Left renal pelvis (tissue), 4 donors: ENCODE results near the gene CTRL. TPM values are rescaled to one million over a fixed set of nuclear protein-coding genes. Genes with fewer than 3 reads are reported as not detected.
"Not testable (repeated sequence)": the region's sequence is repeated elsewhere in the genome, so short reads cannot be mapped to it uniquely, and the experiment has no call there.

Source experiments
- DNase-seq, 4 donors: peaks; one replicate each; pipeline ENCODE4 v3.0.0-alpha.2; 2013; ENCODE audit warnings: low read depth in 4 of 4, low spot score in 3 of 4
- polyA plus RNA-seq, 4 donors: library from polyadenylated mRNA; unstranded; fragments of 120-200 nt; gene quantifications; one replicate each; pipeline ENCODE4 v1.2.1, GENCODE V29; 2013; ENCODE audit not compliant: insufficient read length in 4 of 4

Gene CTRL
- polyA plus RNA-seq, 4 donors, result 2.4 to 9.4 (median 5.6) TPM

DNA sequence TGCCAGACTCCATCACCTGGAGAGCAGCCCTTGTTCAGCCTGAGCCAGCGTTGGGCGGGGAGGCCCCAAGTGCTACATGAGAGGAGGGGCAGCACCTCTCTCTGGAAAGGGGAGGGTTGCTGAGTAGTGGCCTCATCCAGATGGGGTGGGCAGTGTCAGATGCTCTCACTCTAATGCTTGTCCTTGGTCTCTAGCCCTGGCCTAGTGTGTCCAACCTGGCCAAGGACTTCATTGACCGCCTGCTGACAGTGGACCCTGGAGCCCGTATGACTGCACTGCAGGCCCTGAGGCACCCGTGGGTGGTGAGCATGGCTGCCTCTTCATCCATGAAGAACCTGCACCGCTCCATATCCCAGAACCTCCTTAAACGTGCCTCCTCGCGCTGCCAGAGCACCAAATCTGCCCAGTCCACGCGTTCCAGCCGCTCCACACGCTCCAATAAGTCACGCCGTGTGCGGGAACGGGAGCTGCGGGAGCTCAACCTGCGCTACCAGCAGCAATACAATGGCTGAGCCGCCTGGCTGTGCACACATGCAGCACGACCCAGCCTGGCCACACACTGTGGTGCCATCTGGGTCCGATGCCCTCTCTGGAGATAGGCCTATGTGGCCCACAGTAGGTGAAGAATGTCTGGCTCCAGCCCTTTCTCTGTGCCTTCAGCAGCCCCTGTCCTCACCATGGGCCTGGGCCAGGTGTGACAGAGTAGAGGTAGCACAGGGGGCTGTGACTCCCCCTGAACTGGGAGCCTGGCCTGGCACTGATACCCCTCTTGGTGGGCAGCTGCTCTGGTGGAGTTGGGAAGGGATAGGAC, 4.3 kb downstream of the CTRL start:
- no peak for DNase-seq

DNA sequence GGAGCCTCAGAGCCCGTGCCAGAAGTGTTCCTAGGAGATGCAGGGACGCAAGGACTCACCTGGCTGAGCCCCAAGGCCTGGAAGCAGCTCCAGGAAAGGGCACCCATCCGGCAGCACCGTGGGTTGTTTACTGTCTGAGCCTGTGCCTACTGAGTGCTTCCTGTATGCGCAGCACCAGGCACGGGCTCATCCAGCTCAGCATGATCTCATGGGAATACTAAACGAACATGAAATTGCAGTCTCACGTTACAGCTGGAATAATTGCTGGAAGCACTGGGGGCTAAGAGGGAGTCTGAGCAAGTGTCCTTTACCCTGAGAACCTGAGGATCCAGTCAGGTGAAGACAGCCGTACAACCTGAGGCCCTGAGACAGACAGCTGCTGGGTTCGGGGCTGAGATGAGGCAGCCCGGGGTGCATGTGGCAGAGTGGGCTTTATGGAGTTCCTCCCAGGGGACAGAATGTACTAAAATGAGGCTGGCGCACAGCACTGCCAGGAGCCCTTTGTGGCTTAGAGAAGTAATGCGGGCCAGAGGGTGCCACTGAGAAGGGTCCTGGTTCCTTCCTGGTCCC, 5.4 kb downstream of the CTRL start:
- DNase-seq, result no peak

GRCh38 chr16:67924140-67924906, 7.3 kb downstream of the CTRL start:
- DNase-seq, result no peak

GRCh38 chr16:67923414-67924116, 8.1 kb downstream of the CTRL start:
- no peak for DNase-seq

GRCh38 chr16:67922740-67923139, 8.9 kb downstream of the CTRL start:
- DNase-seq, result no peak

DNA sequence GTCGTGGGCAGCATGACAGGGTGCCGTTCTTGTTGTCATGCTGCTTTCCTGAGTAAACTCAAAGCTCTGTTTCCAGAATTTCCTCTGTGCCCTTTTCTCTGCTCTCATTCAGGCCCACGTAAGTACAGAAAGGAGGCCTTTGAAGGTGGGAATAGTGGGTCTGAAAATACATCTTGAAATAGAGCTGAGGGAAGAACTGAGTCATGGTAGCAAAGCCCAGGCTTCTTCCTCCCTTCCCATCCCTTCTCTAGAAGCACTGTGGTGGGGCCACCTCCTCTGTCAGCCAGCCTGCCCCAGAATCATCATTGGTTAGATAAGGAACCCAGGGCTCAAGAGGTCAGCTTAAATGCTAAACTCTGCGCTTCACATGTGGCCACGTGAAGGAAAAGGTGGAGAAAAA, 9.4 kb downstream of the CTRL start:
- DNase-seq, result no peak

GRCh38 chr16:67919622-67920221, 11.9 kb downstream of the CTRL start:
- no peak for DNase-seq

DNA sequence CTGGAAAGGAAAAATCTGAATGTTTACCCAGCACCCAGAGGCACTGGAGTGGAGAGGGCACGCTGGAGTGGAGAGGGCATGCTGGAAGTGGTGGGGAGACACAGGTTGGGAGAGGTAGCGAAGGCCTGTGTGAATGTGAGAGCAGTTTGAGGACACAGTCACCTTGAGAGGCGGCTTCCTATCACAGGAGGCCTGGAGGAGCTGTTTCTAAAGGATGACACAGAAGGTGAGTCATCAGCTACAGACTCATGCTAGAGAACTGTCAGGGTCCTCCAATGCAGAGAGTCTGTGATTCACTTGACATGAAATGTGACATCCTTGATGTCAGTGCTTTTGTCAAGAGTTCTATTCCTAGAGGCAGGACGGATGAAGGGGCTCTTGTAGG, 13.8 kb downstream of the CTRL start:
- no peak for DNase-seq

DNA sequence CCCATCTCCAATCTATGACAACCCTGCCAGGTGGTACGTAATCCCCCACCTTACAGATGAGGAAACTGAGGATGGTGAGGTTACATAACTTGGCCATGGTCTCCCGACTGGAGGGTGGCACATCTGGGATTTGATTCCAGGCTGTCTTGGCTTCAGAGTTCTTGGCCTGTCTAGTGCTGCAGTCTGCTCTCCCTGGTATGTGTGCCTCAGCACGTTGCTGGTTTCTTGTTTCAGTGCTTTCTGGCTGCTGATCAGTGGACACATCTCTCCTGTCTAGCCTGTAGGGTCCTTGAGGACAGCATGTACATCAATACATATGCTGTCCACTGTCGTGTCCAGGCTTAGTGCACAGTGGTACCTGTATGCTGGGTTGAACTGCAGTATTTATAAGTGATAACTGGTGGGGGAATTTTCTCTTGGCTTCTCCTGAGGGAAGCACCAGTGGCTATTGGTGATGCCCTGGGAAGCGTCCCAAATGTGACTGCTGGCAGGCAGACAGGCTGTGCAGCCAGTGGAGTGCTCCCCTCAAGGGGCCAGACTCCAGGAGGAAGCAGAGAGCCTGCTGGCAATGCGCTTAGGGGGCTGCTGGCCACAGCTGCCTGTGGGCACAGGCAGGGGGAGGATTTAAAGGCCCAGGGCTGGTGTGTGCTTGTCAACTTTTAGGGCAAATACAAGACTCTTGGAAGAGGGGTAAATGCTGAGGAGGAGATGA, 14.4 kb downstream of the CTRL start:
- DNase-seq, result no peak

DNA sequence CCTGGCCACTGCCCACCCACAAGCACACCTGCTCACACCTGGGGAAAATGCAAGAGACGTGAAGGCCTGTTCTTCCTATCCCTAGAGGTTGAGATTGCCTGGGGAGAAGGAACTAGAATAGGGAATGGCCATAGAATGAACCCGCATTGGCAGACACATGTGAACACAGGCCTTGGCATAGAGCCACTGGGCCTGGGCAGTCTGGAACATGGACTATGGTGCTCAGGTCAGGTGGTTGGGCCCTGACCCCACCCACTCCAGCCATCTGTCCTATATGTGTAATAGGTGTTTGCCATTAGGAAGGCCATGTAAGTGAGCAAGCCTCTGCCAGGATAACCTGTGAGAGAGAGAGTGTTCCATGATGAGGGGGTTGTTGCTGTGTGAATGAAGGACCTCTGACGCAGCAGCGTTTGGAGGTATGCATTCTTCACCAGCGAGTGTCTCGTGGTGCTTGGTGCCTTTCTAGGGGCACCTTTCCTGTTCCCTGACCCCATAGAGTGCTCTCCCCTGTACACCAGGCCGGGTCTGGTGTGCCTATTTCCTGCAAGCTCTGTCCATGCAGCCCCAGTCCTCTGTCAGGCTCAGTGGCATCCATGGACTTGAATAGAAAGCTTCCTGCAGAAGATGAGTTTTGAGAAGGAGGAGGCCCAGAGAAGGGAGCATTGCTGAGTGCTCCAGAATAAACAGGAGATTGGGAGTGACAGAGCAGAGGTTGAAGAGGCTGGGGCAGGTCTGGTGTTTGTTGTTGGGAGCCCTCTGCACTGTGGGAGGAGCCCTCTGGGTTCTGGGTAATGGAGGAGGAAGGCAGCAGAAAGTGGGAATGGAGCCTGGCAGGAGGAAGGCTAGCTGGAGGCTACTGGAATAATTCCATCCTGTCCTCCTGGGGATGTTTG, 15.6 kb downstream of the CTRL start:
- DNase-seq, result no peak

GRCh38 chr16:67915496-67915769, 16.2 kb downstream of the CTRL start:
- not testable (repeated sequence) for DNase-seq

DNA sequence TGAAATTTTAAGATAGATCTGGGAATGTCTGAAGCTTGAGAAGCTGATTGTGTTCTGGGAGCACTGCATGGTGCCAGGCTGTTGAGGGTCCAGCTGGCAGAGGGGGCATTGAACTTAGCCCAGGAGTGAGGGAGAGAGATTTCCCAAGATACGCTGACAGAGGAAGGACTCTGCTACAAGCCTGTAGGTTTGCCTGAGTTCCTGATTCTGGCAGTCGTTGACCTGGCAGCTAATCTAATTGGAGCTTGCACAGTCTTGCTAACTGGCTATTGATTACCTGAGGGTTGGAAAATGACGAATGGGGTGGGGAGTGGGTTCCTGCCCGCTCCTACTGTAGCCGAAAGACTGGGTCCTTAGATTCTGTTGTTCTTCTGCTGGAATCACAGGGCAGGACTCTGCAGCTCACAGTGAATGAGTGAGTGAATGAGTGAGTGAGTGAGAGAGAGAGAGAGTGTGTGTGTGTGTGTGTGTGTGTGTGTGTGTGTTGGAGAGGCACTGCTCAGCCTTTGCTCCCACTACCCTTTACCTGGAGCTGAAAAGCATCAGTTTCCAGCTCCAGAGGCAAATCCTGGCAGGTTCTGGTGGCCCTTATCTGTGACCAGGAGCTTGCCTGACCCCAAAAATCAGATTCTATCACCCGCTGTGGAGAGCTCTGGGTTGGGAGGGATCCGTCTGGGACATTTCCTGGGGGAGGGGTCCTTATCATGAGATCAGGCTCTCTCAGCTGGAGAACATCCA, 16.7 kb downstream of the CTRL start:
- no peak for DNase-seq

GRCh38 chr16:67910158-67910557, 21.5 kb downstream of the CTRL start:
- no peak for DNase-seq

GRCh38 chr16:67909056-67909742, 22.5 kb downstream of the CTRL start:
- DNase-seq, result no peak

DNA sequence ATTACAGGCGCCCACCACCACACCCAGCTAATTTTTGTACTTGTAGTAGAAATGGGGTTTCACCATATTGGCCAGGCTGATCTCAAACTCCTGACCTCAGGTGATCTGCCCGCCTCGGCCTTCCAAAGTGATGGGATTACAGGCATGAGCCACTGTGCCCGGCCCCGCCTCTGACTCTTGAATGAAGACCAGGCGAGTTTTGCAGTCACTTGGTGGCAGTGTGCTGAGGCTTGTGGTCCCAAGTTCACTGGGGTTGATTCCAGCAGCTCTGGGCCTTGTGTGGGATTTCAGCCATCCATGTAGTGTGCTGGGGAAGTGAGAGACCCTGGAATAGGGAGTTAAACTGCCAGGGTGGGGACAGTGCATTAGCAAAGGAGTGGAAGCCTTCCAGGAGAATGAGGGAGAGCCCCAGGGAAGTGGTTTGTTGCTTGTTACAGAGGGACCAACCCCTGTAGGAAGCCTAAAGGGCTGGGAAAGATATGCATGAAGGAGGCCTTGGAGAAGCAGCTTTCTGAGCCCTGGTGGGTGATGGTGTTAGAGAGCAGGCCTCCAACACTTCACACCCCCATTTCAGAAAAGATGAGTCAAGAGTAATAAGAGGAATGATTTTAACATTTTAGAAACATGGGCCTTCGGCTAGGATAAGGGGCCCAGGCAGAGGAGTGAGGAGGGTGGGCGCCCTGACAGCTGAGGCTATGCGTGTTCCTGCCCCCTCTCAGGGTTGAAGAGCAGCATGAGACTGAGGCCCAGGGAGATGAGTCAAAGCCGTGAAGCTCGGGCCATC, 24.1 kb downstream of the CTRL start:
- no peak for DNase-seq

GRCh38 chr16:67902831-67903230, 28.8 kb downstream of the CTRL start:
- DNase-seq, result no peak

DNA sequence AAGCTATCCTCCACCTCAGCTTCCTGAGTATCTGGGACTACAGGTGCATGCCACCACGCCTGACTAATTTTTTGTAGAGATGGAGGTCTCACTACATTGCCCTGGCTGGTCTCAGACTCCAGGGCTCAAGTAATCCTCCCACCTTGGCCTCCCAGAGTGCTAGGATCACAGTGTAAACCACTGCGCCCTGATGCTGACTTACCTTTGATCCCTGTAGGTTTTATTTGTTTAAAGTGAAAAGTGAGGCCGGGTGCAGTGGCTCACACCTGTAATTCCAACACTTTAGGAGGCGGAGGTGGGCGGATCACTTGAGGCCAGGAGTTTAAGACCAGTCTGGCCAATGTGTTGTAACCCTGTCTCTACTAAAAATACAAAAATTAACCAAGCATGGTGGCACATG, 29.9 kb downstream of the CTRL start:
- no peak for DNase-seq
